HG03520 (cell line): ENCODE measurements around the gene DOCK3.

Experiments
- ATAC-seq: cut with Tn5 transposase; IDR thresholded peaks from one replicate; pipeline ENCODE4 v1.9.1; 2021; ENCODE audit warnings: mild to moderate bottlenecking, moderate library complexity; ENCODE audit not compliant: unreplicated experiment

Gene DOCK3

GRCh38 chr3:50674349-50675178 is at the start of gene DOCK3:
DOCK3 (plus strand) TSS chr3:50674927; CDS start chr3:50675264, 337 bp downstream.
- no peak for ATAC-seq

GRCh38 chr3:50625231-50626182 is 49.2 kb upstream of the DOCK3 start:
- ATAC-seq = no peak

- ATAC-seq = no peak
Measured at GRCh38 chr3:50626401-50626800, 48.3 kb upstream of the DOCK3 start.

GRCh38 chr3:50627407-50628051 is 47.2 kb upstream of the DOCK3 start:
- ATAC-seq = no peak

- no peak for ATAC-seq
Measured at GRCh38 chr3:50628601-50629000, 46.1 kb upstream of the DOCK3 start.

GRCh38 chr3:50630394-50630793 is 44.3 kb upstream of the DOCK3 start:
- ATAC-seq = no peak

- ATAC-seq = no peak
Measured at GRCh38 chr3:50630877-50631276, 43.9 kb upstream of the DOCK3 start.

GRCh38 chr3:50632450-50632849 is 42.3 kb upstream of the DOCK3 start:
- ATAC-seq = no peak

GRCh38 chr3:50633230-50633790 is 41.4 kb upstream of the DOCK3 start:
- no peak for ATAC-seq

- ATAC-seq = no peak
Measured at GRCh38 chr3:50635066-50635465, 39.7 kb upstream of the DOCK3 start.

- ATAC-seq = no peak
Measured at GRCh38 chr3:50637011-50637410, 37.7 kb upstream of the DOCK3 start.

- ATAC-seq = no peak
Measured at GRCh38 chr3:50637945-50638344, 36.8 kb upstream of the DOCK3 start.

- no peak for ATAC-seq
Measured at GRCh38 chr3:50639055-50639494, 35.7 kb upstream of the DOCK3 start.

GRCh38 chr3:50642382-50642781 is 32.3 kb upstream of the DOCK3 start:
- ATAC-seq = no peak

- no peak for ATAC-seq
Measured at GRCh38 chr3:50644561-50644960, 30.2 kb upstream of the DOCK3 start.

- no peak for ATAC-seq
Measured at GRCh38 chr3:50645378-50645777, 29.3 kb upstream of the DOCK3 start.

GRCh38 chr3:50648313-50648712 is 26.4 kb upstream of the DOCK3 start:
- no peak for ATAC-seq

GRCh38 chr3:50648944-50649343 is 25.8 kb upstream of the DOCK3 start:
- no peak for ATAC-seq

GRCh38 chr3:50649451-50649931 is 25.2 kb upstream of the DOCK3 start:
- ATAC-seq = no peak

- no peak for ATAC-seq
Measured at GRCh38 chr3:50650018-50650417, 24.7 kb upstream of the DOCK3 start.

- no peak for ATAC-seq
Measured at GRCh38 chr3:50651445-50651844, 23.3 kb upstream of the DOCK3 start.
